WTC11 (cell line): Measurements from ENCODE around the gene KCNIP4.

Source experiments
- NFE2L1 ChIP-seq: sonication (generic); formaldehyde crosslinking; IDR thresholded peaks from 2 replicates; pipeline ENCODE4 v1.8.1; 2023; ENCODE audit warnings: missing genetic modification reagents
- TF ChIP-seq, protein P1 (sequence below): sonication (generic); formaldehyde crosslinking; IDR thresholded peaks from 2 replicates; pipeline ENCODE4 v1.8.1; 2022; ENCODE audit warnings: missing genetic modification reagents, borderline replicate concordance
- TF ChIP-seq, protein P2 (sequence below): fragments of 200-600 bp; IDR thresholded peaks from 2 replicates; pipeline ENCODE4 v1.8.0; 2022; ENCODE audit warnings: antibody characterized with exemption
- TF ChIP-seq, protein P3 (sequence below): sonication (generic); formaldehyde crosslinking; IDR thresholded peaks from 2 replicates; pipeline ENCODE4 v1.8.1; 2022; ENCODE audit warnings: low read depth, missing genetic modification reagents, borderline replicate concordance
- TF ChIP-seq, protein P4 (sequence below): sonication (generic); formaldehyde crosslinking; IDR thresholded peaks from 2 replicates; pipeline ENCODE4 v1.8.1; 2023; ENCODE audit warnings: mild to moderate bottlenecking, moderate library complexity, missing genetic modification reagents

DNA sequence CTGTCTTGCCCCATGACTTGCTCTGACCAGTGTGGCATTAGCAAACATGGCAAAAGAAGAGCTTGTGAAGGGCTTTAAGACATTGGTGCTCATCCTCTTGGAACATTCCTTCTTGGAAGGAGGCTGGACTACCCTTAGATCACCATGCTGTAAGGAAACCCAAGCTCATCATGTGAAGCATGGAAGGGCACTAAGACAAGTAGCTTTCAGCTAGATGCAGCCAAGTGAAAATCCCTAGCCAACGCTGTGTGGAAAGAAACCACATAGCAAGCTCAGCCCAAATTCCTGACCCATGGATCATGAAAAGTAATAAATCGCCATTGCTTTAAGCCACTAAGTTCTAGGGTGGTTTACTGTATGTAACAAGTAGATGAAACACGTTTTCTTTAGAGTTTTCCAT is 1260.7 kb downstream of the KCNIP4 start:
- TF ChIP-seq, protein P1, sequence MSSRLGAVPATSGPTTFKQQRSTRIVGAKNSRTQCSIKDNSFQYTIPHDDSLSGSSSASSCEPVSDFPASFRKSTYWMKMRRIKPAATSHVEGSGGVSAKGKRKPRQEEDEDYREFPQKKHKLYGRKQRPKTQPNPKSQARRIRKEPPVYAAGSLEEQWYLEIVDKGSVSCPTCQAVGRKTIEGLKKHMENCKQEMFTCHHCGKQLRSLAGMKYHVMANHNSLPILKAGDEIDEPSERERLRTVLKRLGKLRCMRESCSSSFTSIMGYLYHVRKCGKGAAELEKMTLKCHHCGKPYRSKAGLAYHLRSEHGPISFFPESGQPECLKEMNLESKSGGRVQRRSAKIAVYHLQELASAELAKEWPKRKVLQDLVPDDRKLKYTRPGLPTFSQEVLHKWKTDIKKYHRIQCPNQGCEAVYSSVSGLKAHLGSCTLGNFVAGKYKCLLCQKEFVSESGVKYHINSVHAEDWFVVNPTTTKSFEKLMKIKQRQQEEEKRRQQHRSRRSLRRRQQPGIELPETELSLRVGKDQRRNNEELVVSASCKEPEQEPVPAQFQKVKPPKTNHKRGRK (CRISPR knock-in tag), result no peak
- TF ChIP-seq, protein P2, sequence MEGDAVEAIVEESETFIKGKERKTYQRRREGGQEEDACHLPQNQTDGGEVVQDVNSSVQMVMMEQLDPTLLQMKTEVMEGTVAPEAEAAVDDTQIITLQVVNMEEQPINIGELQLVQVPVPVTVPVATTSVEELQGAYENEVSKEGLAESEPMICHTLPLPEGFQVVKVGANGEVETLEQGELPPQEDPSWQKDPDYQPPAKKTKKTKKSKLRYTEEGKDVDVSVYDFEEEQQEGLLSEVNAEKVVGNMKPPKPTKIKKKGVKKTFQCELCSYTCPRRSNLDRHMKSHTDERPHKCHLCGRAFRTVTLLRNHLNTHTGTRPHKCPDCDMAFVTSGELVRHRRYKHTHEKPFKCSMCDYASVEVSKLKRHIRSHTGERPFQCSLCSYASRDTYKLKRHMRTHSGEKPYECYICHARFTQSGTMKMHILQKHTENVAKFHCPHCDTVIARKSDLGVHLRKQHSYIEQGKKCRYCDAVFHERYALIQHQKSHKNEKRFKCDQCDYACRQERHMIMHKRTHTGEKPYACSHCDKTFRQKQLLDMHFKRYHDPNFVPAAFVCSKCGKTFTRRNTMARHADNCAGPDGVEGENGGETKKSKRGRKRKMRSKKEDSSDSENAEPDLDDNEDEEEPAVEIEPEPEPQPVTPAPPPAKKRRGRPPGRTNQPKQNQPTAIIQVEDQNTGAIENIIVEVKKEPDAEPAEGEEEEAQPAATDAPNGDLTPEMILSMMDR, result no peak
- no peak for TF ChIP-seq NFE2L1 (CRISPR knock-in tag)
- TF ChIP-seq, protein P3, sequence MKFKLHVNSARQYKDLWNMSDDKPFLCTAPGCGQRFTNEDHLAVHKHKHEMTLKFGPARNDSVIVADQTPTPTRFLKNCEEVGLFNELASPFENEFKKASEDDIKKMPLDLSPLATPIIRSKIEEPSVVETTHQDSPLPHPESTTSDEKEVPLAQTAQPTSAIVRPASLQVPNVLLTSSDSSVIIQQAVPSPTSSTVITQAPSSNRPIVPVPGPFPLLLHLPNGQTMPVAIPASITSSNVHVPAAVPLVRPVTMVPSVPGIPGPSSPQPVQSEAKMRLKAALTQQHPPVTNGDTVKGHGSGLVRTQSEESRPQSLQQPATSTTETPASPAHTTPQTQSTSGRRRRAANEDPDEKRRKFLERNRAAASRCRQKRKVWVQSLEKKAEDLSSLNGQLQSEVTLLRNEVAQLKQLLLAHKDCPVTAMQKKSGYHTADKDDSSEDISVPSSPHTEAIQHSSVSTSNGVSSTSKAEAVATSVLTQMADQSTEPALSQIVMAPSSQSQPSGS (CRISPR knock-in tag), result no peak
- TF ChIP-seq, protein P4, sequence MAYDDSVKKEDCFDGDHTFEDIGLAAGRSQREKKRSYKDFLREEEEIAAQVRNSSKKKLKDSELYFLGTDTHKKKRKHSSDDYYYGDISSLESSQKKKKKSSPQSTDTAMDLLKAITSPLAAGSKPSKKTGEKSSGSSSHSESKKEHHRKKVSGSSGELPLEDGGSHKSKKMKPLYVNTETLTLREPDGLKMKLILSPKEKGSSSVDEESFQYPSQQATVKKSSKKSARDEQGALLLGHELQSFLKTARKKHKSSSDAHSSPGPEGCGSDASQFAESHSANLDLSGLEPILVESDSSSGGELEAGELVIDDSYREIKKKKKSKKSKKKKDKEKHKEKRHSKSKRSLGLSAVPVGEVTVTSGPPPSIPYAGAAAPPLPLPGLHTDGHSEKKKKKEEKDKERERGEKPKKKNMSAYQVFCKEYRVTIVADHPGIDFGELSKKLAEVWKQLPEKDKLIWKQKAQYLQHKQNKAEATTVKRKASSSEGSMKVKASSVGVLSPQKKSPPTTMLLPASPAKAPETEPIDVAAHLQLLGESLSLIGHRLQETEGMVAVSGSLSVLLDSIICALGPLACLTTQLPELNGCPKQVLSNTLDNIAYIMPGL (CRISPR knock-in tag), result no peak
